HepG2 (cell line): ENCODE data around the gene TELO2. TPM values are rescaled to one million over a fixed set of nuclear protein-coding genes. Genes with fewer than 3 reads are reported as not detected.

Source experiments
- ATAC-seq: fragments of 200-7000 bp; cut with Tn5 transposase; 3 replicates; pipeline ENCODE4 v1.9.1; 2020; ENCODE audit warnings: mild to moderate bottlenecking, moderate library complexity
- BruUV-seq: library from RNA; stranded (reverse); fragments of 400-500 nt; replicated peaks from 2 replicates; lab custom pipeline; 2021; lab: Mats Ljungman, UMichigan
- CTCF ChIA-PET: fragments of 300-600 bp; formaldehyde crosslinking; extraction: SDS; loops from one replicate; lab custom pipeline; 2021; ENCODE audit warnings: low total read pairs, inconsistent platforms, low intra/inter-chr PET ratio; lab: Yijun Ruan, JAX
- POLR2A ChIA-PET: fragments of 350-600 bp; sonication (Branson Sonifier 250); formaldehyde crosslinking; loops from one replicate; lab custom pipeline; 2020; ENCODE audit warnings: antibody characterized with exemption, inconsistent platforms; lab: Yijun Ruan, JAX
- DNase-seq: peaks from one replicate; pipeline ENCODE4 v3.0.0-alpha.2; 2015; ENCODE audit warnings: low spot score
- FAIRE-seq: peaks from 3 replicates; lab custom pipeline; 2011; peaks lifted over from hg19 to GRCh38; lab: Jason Lieb, UNC
- H2AFZ ChIP-seq: one replicate; pipeline ENCODE4 v1.6.1; 2011; ENCODE audit warnings: low read length, inconsistent platforms
- H3K27ac ChIP-seq: fragments of 300-600 bp; 3 replicates; pipeline ENCODE4 v1.8.0; 2011; ENCODE audit warnings: mixed run types, mild to moderate bottlenecking, mixed read lengths, low read length, inconsistent platforms; ENCODE audit not compliant: insufficient read depth; ENCODE audit errors: extremely low read length
- H3K27me3 ChIP-seq, 2 experiments: fragments of 200-600 bp in 1 of 2; 2 replicates in 1 of 2; 3 replicates in 1 of 2; pipeline versions ENCODE4 v1.6.0 to v1.8.0; 2011; ENCODE audit warnings: low read length in 2 of 2, mild to moderate bottlenecking in 2 of 2, moderate library complexity in 2 of 2, inconsistent platforms in 1 of 2; ENCODE audit not compliant: insufficient read depth in 2 of 2, control insufficient read depth in 1 of 2
- H3K36me3 ChIP-seq, 2 experiments: fragments of 200-600 bp in 1 of 2; replicated peaks in 1 of 2; 2 replicates in 1 of 2; 3 replicates in 1 of 2; pipeline versions ENCODE4 v1.5.1 to v1.8.0; 2011; ENCODE audit warnings: low read length in 2 of 2, inconsistent platforms in 1 of 2; ENCODE audit not compliant: insufficient read depth in 2 of 2, control insufficient read depth in 1 of 2
- H3K4me1 ChIP-seq: 2 replicates; pipeline ENCODE4 v1.5.1; 2012; ENCODE audit warnings: low read length, inconsistent platforms; ENCODE audit not compliant: insufficient read depth
- H3K4me2 ChIP-seq: 2 replicates; pipeline ENCODE4 v1.6.0; 2011; ENCODE audit warnings: low read depth, low read length, inconsistent platforms
- H3K4me3 ChIP-seq, 3 experiments: fragments of 200-600 bp in 1 of 3; sonication (generic), shearing (Covaris generic) in 1 of 3; replicated peaks in 1 of 3; 2 replicates each; pipeline ENCODE4 v1.5.1; 2011 to 2016; ENCODE audit warnings: low read length in 3 of 3, inconsistent platforms in 2 of 3, low read depth in 2 of 3, mild to moderate bottlenecking in 2 of 3, control low read depth in 1 of 3, mixed read lengths in 1 of 3; ENCODE audit not compliant: insufficient read depth in 1 of 3
- H3K79me2 ChIP-seq: one replicate; pipeline ENCODE4 v1.6.1; 2011; ENCODE audit warnings: low read length, inconsistent platforms; ENCODE audit not compliant: insufficient read depth
- H3K9ac ChIP-seq: 2 replicates; pipeline ENCODE4 v1.6.0; 2011; ENCODE audit warnings: mild to moderate bottlenecking, low read depth, low read length, inconsistent platforms; ENCODE audit not compliant: insufficient read depth
- H3K9me3 ChIP-seq: 2 replicates; pipeline ENCODE4 v1.5.1; 2012; ENCODE audit warnings: mild to moderate bottlenecking, low read length
- H4K20me1 ChIP-seq: 2 replicates; pipeline ENCODE4 v1.6.0; 2011; ENCODE audit warnings: inconsistent platforms, mild to moderate bottlenecking, low read length, moderate library complexity; ENCODE audit not compliant: insufficient read depth
- CBX1 ChIP-seq: IDR thresholded peaks from one replicate; pipeline ENCODE4 v1.6.1; 2016; ENCODE audit warnings: antibody characterized with exemption, low read depth
- HINFP ChIP-seq: sonication (generic); formaldehyde crosslinking; IDR thresholded peaks from 2 replicates; pipeline ENCODE4 v1.4.0; 2020; ENCODE audit warnings: low read depth, mild to moderate bottlenecking, missing genetic modification reagents
- NFATC3 ChIP-seq: sonication (generic); formaldehyde crosslinking; IDR thresholded peaks from 2 replicates; pipeline ENCODE4 v1.5.1; 2020; ENCODE audit warnings: mild to moderate bottlenecking, missing genetic modification reagents
- PATZ1 ChIP-seq: sonication (generic); formaldehyde crosslinking; IDR thresholded peaks from 2 replicates; pipeline ENCODE4 v1.4.0; 2020; ENCODE audit warnings: missing genetic modification reagents
- PREB ChIP-seq: sonication (generic); formaldehyde crosslinking; IDR thresholded peaks from 2 replicates; pipeline ENCODE4 v1.4.0; 2020; ENCODE audit warnings: missing genetic modification reagents
- ZBTB3 ChIP-seq: sonication (generic); formaldehyde crosslinking; IDR thresholded peaks from 2 replicates; pipeline ENCODE4 v1.4.0; 2020; ENCODE audit warnings: low read depth, mild to moderate bottlenecking, moderate library complexity, missing genetic modification reagents, borderline replicate concordance
- ZC3H13 ChIP-seq: sonication (generic); formaldehyde crosslinking; IDR thresholded peaks from 2 replicates; pipeline ENCODE4 v1.8.1; 2023; ENCODE audit warnings: mild to moderate bottlenecking, missing genetic modification reagents, moderate library complexity
- ZNF276 ChIP-seq: sonication (generic); formaldehyde crosslinking; IDR thresholded peaks from 2 replicates; pipeline ENCODE4 v1.4.0; 2020; ENCODE audit warnings: mild to moderate bottlenecking, low read depth, missing genetic modification reagents
- ZNF292 ChIP-seq: sonication (generic); formaldehyde crosslinking; IDR thresholded peaks from 2 replicates; pipeline ENCODE4 v1.8.1; 2022; ENCODE audit warnings: mild to moderate bottlenecking, low read depth, missing genetic modification reagents, borderline replicate concordance
- WGBS: methylation state at CpG from one replicate; pipeline ENCODE4 v1.1.6; 2017; ENCODE audit warnings: low lambda C conversion rate; 5-methylcytosine and 5-hydroxymethylcytosine counted together
- in situ Hi-C: cut with HindIII; loops from 2 replicates; pipeline ENCODE4 v1.10.0; 2017; ENCODE audit warnings: low pct_unique_long_range_greater_than_20kb; ENCODE audit not compliant: extremely low pct_ligation_motif_present
- intact Hi-C: fragments of 100-400 bp; cut with micrococcal nuclease; formaldehyde crosslinking; loops from one replicate; pipeline ENCODE4 v1.10.0; 2022; ENCODE audit not compliant: unreplicated experiment
- polyA plus RNA-seq, 8 experiments: library from polyadenylated mRNA; depleted of rRNA in 3 of 8; stranded (reverse) in 7 of 8; unstranded in 1 of 8; fragments of >200 nt; fragmentation: Illumina TruSeq in 4 of 8; extraction: Trizol in 4 of 8; gene quantifications; 2 replicates each; pipeline versions ENCODE4 v1.2.1 to v1.2.3, GENCODE V29; 2011 to 2016; ENCODE audit warnings: low read depth in 4 of 8, missing spikeins in 1 of 8, mixed read lengths in 1 of 8; ENCODE audit not compliant: insufficient read depth in 1 of 8
- total RNA-seq, 5 experiments: library from RNA; depleted of rRNA; stranded (reverse); fragments of >200 nt; fragmentation: Illumina TruSeq; extraction: Trizol; gene quantifications; 2 replicates each; pipeline ENCODE4 v1.2.3, GENCODE V29; 2016; ENCODE audit warnings: low read depth in 1 of 5

TELO2 gene
- total and polyA plus RNA-seq, 2 of the 13 experiments (the other 11 are each of a cell fraction or from before 2014, with no cell fraction given), result 10.1 to 17.9 TPM

GRCh38 chr16:1557074-1557473 lies 63.9 kb downstream of the TELO2 start (continued):
- no peak for TF ChIP-seq ZNF276 (CRISPR knock-in tag)
- TF ChIP-seq PREB (CRISPR knock-in tag), result no peak
- TF ChIP-seq ZC3H13 (CRISPR knock-in tag), result no peak
- TF ChIP-seq CBX1, result no peak

- CTCF ChIA-PET, result no interaction called here
Observed at GRCh38 chr16:1557576-1557975, 64.4 kb downstream of the TELO2 start.

More at GRCh38 chr16:1557576-1557975, 64.4 kb downstream of the TELO2 start:
- FAIRE-seq (no peak), DNase-seq (no peak), ATAC-seq (no peak)
- H3K79me2 ChIP-seq, result no peaks in the 10 kb centered on the region
- no peak overlapping the region for H2AFZ ChIP-seq
- POLR2A ChIA-PET, result no interaction called here
- no TSS peak for BruUV-seq
- peaks cover 6 to 42% of the 10 kb centered on the region in 2 experiments; a peak in 4 of 5 replicates for H3K36me3 ChIP-seq
- intact Hi-C loops (no loop called here), in situ Hi-C loops (no loop called here)
- H3K9me3 ChIP-seq, result no peaks in the 10 kb centered on the region
- H3K4me3 ChIP-seq, result no peak overlapping the region
- WGBS, result 92% methylated on average over 11 of the region's 11 CpGs
- H3K9ac ChIP-seq, result no peak overlapping the region
- no peaks in the 10 kb centered on the region for H4K20me1 ChIP-seq
- H3K4me1 ChIP-seq, result no peaks in the 10 kb centered on the region
- H3K4me2 ChIP-seq, result no peak overlapping the region
- H3K27me3 ChIP-seq, result no peaks in the 10 kb centered on the region
- TF ChIP-seq PATZ1 (CRISPR knock-in tag) (no peak), HINFP (no peak), NFATC3 (CRISPR knock-in tag) (no peak), ZNF292 (CRISPR knock-in tag) (no peak), ZBTB3 (CRISPR knock-in tag) (no peak)
- H3K27ac ChIP-seq, result no peak overlapping the region
